Panc1 (cell line): ENCODE data around the gene RAB8A.

Source experiments
- CTCF ChIP-seq: fragments of 450-650 bp; IDR thresholded peaks from 2 replicates; pipeline ENCODE4 v1.5.1; 2017; ENCODE audit warnings: mild to moderate bottlenecking
- POLR2AphosphoS5 ChIP-seq: IDR thresholded peaks from 2 replicates; pipeline ENCODE4 v1.6.1; 2012; ENCODE audit warnings: mild to moderate bottlenecking, low read depth, low read length, moderate library complexity
- REST ChIP-seq, 2 experiments: IDR thresholded peaks; 2 replicates each; pipeline ENCODE4 v1.6.1; 2011 to 2012; ENCODE audit warnings: low read depth in 2 of 2, control low read depth in 1 of 2, low read length in 1 of 2, mild to moderate bottlenecking in 1 of 2, moderate library complexity in 1 of 2; ENCODE audit not compliant: insufficient read depth in 1 of 2
- SIN3A ChIP-seq: IDR thresholded peaks from 2 replicates; pipeline ENCODE4 v1.6.1; 2012; ENCODE audit warnings: low read depth, mild to moderate bottlenecking, low read length, moderate library complexity, borderline replicate concordance; ENCODE audit not compliant: insufficient read depth
- TCF7L2 ChIP-seq: IDR thresholded peaks from 2 replicates; pipeline ENCODE4 v1.6.1; 2011; ENCODE audit warnings: mild to moderate bottlenecking, low read depth, low read length, inconsistent platforms

GRCh38 chr19:16124953-16125352 is 13.3 kb downstream of the RAB8A start:
- no peak for TF ChIP-seq CTCF
- TF ChIP-seq POLR2AphosphoS5, result no peak
- TF ChIP-seq TCF7L2, result no peak
- TF ChIP-seq SIN3A, result no peak
- TF ChIP-seq REST (IDR thresholded peaks at IDR 0.05; ENCODE audit: insufficient read depth in 1 of 2, low read depth in 2 of 2, low read length in 1 of 2), result no peak
